OCI-LY3 (cell line): ENCODE measurements around the gene LRRC4C.

ENCODE experiments used
- H2AFZ ChIP-seq: fragments of 200-600, 300-600 bp; shearing (Covaris generic); 2 replicates; pipeline ENCODE4 v1.6.0; 2014; ENCODE audit warnings: antibody characterized with exemption, low read depth, low read length
- H3K27ac ChIP-seq: fragments of 200-600, 300-600 bp; sonication (generic); 2 replicates; pipeline ENCODE4 v1.5.1; 2014; ENCODE audit warnings: mild to moderate bottlenecking, low read length, moderate library complexity, mixed read lengths
- H3K27me3 ChIP-seq: fragments of 200-600, 300-600 bp; sonication (generic); 2 replicates; pipeline ENCODE4 v1.6.1; 2014; ENCODE audit warnings: low read depth, low read length, mixed read lengths
- H3K36me3 ChIP-seq: fragments of 200-600, 300-600 bp; sonication (generic); replicated peaks from 2 replicates; pipeline ENCODE3; 2014; ENCODE audit warnings: low read depth, low read length, mixed read lengths
- H3K4me1 ChIP-seq: fragments of 300-600, 200-600 bp; sonication (generic); 2 replicates; pipeline ENCODE4 v1.6.1; 2014; ENCODE audit warnings: low read length, mixed read lengths
- H3K4me2 ChIP-seq: fragments of 200-600, 300-600 bp; sonication (generic); 2 replicates; pipeline ENCODE4 v1.6.1; 2014; ENCODE audit warnings: low read length, mixed read lengths
- H3K4me3 ChIP-seq: fragments of 300-600, 200-600 bp; sonication (generic); 2 replicates; pipeline ENCODE4 v1.5.1; 2014; ENCODE audit warnings: antibody characterized with exemption, mild to moderate bottlenecking, low read length, moderate library complexity
- H3K79me2 ChIP-seq: fragments of 300-600, 200-600 bp; shearing (Covaris generic); 2 replicates; pipeline ENCODE4 v1.6.1; 2014; ENCODE audit warnings: mild to moderate bottlenecking, low read length, mixed read lengths
- H3K9ac ChIP-seq: fragments of 300-600, 200-600 bp; shearing (Covaris generic); 2 replicates; pipeline ENCODE4 v1.6.0; 2014; ENCODE audit warnings: mild to moderate bottlenecking, low read length, moderate library complexity
- H3K9me3 ChIP-seq: fragments of 200-600, 300-600 bp; shearing (Covaris generic); 2 replicates; pipeline ENCODE4 v1.6.1; 2014; ENCODE audit warnings: low read length, mixed read lengths; ENCODE audit not compliant: insufficient read depth
- H4K20me1 ChIP-seq: fragments of 200-600, 300-600 bp; sonication (generic); 2 replicates; pipeline ENCODE4 v1.6.1; 2016; ENCODE audit warnings: low read length, mixed read lengths; ENCODE audit not compliant: insufficient read depth
- EZH2phosphoT487 ChIP-seq: fragments of 200-600 bp; shearing (Covaris generic); IDR thresholded peaks from 2 replicates; pipeline ENCODE4 v1.6.1; 2018; ENCODE audit warnings: antibody characterized with exemption, mixed run types, low read depth
- TF ChIP-seq, protein P1 (sequence below): fragments of 200-600, 300-600 bp; sonication (generic); IDR thresholded peaks from 2 replicates; pipeline ENCODE4 v1.5.1; 2014; ENCODE audit warnings: antibody characterized with exemption, low read length, low read depth

Gene LRRC4C

DNA sequence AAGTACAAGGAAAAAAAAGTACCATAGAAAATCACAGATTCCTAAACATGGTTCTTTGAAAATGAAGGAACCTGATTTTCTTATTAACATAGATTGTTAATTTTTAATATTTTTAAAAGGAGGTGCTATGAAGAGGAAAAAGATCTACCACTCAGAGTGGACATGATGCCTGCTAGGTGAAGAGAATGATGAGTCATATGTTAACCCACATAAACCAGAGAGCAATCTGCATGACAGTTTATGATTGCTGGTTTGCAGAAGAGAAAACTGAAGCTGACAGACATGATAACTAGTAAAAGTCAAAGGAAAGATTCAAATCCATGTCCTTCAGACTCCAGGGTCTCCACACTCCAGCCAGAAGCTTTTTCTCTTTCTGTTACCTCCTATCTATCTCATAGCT is 1231.7 kb downstream of the LRRC4C start:
- peak overlapping the region; percentile 34 for H3K4me3 ChIP-seq
- H3K27ac ChIP-seq, result no peak overlapping the region
- no peaks in the 10 kb centered on the region for H3K36me3 ChIP-seq
- no peak for TF ChIP-seq EZH2phosphoT487
- TF ChIP-seq, protein P1, sequence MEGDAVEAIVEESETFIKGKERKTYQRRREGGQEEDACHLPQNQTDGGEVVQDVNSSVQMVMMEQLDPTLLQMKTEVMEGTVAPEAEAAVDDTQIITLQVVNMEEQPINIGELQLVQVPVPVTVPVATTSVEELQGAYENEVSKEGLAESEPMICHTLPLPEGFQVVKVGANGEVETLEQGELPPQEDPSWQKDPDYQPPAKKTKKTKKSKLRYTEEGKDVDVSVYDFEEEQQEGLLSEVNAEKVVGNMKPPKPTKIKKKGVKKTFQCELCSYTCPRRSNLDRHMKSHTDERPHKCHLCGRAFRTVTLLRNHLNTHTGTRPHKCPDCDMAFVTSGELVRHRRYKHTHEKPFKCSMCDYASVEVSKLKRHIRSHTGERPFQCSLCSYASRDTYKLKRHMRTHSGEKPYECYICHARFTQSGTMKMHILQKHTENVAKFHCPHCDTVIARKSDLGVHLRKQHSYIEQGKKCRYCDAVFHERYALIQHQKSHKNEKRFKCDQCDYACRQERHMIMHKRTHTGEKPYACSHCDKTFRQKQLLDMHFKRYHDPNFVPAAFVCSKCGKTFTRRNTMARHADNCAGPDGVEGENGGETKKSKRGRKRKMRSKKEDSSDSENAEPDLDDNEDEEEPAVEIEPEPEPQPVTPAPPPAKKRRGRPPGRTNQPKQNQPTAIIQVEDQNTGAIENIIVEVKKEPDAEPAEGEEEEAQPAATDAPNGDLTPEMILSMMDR, result no peak
- H3K79me2 ChIP-seq, result no peaks in the 10 kb centered on the region
- peaks cover 20% of the 10 kb centered on the region for H3K4me1 ChIP-seq
- no peak overlapping the region for H3K9ac ChIP-seq
- H3K27me3 ChIP-seq, result peaks cover 35% of the 10 kb centered on the region
- no peaks in the 10 kb centered on the region for H3K9me3 ChIP-seq
- no peaks in the 10 kb centered on the region for H4K20me1 ChIP-seq
- peak overlapping the region; percentile 73 for H3K4me2 ChIP-seq
- H2AFZ ChIP-seq, result no peak overlapping the region

DNA sequence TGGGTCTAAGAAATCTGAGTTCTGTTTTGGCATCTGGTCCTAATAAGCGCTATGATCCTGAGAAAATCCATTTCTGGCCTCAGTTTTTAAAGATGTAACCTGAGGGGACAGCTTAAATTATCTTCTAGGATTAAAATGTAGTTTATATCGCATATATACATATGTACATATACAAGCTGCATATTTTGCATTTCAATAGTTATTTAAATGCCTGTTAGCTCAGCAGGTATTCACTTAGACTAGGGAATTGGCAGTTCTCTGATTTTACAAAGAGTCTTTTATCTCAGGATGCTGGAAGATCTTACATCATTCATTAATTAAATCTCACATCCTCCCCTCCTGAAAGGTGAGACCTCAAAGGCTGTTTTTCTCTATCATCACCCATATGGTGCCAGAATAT is 1232.8 kb downstream of the LRRC4C start:
- no peaks in the 10 kb centered on the region for H3K79me2 ChIP-seq
- H3K9ac ChIP-seq, result no peak overlapping the region
- no peaks in the 10 kb centered on the region for H3K36me3 ChIP-seq
- no peak overlapping the region for H2AFZ ChIP-seq
- H3K27me3 ChIP-seq, result peaks cover 35% of the 10 kb centered on the region
- no peaks in the 10 kb centered on the region for H4K20me1 ChIP-seq
- H3K4me2 ChIP-seq, result no peak overlapping the region
- TF ChIP-seq EZH2phosphoT487, result no peak
- TF ChIP-seq, protein P1, result no peak
- no peak overlapping the region for H3K27ac ChIP-seq
- H3K9me3 ChIP-seq, result no peaks in the 10 kb centered on the region
- no peak overlapping the region for H3K4me3 ChIP-seq
- H3K4me1 ChIP-seq, result peaks cover 25% of the 10 kb centered on the region

DNA sequence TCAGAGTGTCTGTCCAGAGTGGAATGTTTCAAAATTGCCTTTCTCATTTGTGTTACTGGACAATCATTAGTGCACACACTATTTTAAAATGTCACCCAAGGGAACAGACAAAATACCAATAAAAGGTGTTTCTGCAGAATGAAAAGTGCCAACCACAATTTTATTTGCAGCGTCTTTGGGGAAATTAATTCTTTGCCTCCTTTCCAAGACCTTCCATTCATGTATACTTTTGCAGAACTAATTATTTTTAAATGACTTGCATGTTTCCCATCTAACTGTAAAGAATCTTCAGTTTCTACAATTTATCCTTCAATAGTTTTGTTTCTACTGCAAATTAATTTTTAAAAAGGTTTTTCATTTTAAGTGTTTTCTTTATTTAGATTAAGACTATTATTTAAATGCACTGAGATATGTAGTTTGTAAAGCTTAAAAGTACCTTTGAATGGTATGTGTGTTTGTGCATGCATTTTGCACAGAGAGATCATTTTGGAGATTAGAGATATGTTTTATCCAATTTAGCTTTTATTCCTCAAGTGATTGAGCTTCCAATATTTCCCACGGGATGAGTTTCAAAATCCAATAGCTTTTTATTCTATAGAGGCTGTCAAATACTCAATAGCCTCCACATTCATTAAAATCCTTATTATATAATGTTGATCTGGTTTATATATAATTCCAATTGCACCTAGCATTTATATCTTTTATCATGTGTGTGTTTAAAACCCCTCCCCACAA is 1235.7 kb downstream of the LRRC4C start:
- Histone ChIP-seq H2AFZ (no peak overlapping the region), H3K79me2 (no peaks in the 10 kb centered on the region)
- TF ChIP-seq EZH2phosphoT487, result no peak
- TF ChIP-seq, protein P1, result no peak

DNA sequence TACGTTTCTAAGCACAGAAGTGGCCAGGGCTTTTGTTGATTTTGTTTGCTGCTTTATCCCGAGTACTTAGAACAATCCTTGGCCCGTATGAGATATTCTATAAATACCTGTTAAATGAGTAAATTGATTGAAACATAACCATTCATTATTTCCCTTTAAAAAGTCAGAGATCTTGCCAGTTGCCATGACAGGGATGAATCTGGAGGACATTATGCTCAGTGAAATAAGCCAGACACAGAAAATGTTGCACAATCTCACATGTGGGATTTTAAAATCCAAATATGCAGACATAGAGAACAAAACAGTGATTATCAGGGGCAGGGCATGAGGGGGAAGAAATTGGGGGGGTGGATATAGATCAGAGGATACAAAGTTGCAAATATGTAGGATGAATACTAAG is 1240.1 kb downstream of the LRRC4C start:
- no peaks in the 10 kb centered on the region for H3K79me2 ChIP-seq
- H3K4me2 ChIP-seq, result no peak overlapping the region
- no peaks in the 10 kb centered on the region for H3K36me3 ChIP-seq
- no peak overlapping the region for H2AFZ ChIP-seq
- no peaks in the 10 kb centered on the region for H4K20me1 ChIP-seq
- no peak overlapping the region for H3K27ac ChIP-seq
- no peaks in the 10 kb centered on the region for H3K9me3 ChIP-seq
- no peak overlapping the region for H3K4me3 ChIP-seq
- no peaks in the 10 kb centered on the region for H3K27me3 ChIP-seq
- TF ChIP-seq EZH2phosphoT487, result no peak
- TF ChIP-seq, protein P1, result no peak
- no peak overlapping the region for H3K9ac ChIP-seq
- H3K4me1 ChIP-seq, result peaks cover 11% of the 10 kb centered on the region; the same call in 1 of the 2 replicates

More for the DNA sequence above, 1235.7 kb downstream of the LRRC4C start:
- peaks cover 30% of the 10 kb centered on the region for H3K4me1 ChIP-seq
- no peaks in the 10 kb centered on the region for H3K9me3 ChIP-seq
- no peak overlapping the region for H3K27ac ChIP-seq
- no peak overlapping the region for H3K4me2 ChIP-seq
- no peak overlapping the region for H3K4me3 ChIP-seq
- no peaks in the 10 kb centered on the region for H3K36me3 ChIP-seq
- no peak overlapping the region for H3K9ac ChIP-seq
- no peaks in the 10 kb centered on the region for H4K20me1 ChIP-seq
- H3K27me3 ChIP-seq, result peaks cover 21% of the 10 kb centered on the region
